Activated CD4-positive, alpha-beta T cell treated with anti-CD3 and anti-CD28 coated beads for 24 hours (primary cell): ENCODE results near the gene PLEKHA3.
A peak's percentile ranks its signal among the peaks of the same experiment; 100 is the strongest.
"Not testable (repeated sequence)": the region's sequence is repeated elsewhere in the genome, so short reads cannot be mapped to it uniquely, and the experiment has no call there.

ENCODE experiments used
- DNase-seq, 2 donors: peaks; one replicate each; pipeline ENCODE4 v3.0.0-alpha.2; 2020; ENCODE audit warnings: low read depth in 2 of 2

PLEKHA3 gene

GRCh38 chr2:178480227-178481181 is at the start of gene PLEKHA3:
Gene PLEKHA3 (plus strand): TSS chr2:178480457. CDS start chr2:178480870, 413 bp downstream.
- peak; percentile 53 to 73 for DNase-seq

- no peak for DNase-seq
Observed at GRCh38 chr2:178436662-178437061, 43.6 kb upstream of the PLEKHA3 start.

- DNase-seq = no peak
Observed at GRCh38 chr2:178441426-178441825, 38.8 kb upstream of the PLEKHA3 start.

GRCh38 chr2:178448968-178449661 is 31.1 kb upstream of the PLEKHA3 start:
- DNase-seq = no peak

- no peak for DNase-seq
Observed at GRCh38 chr2:178449700-178450523, 30.3 kb upstream of the PLEKHA3 start.

GRCh38 chr2:178450524-178450773 is 29.8 kb upstream of the PLEKHA3 start:
- peak in 1 of 2 donors; percentile 52 for DNase-seq

GRCh38 chr2:178450774-178451525 is 29.3 kb upstream of the PLEKHA3 start, which contains the start of the genes PJVK and PRKRA:
Gene PJVK (plus strand): TSS chr2:178451378. CDS start chr2:178453410, 2,032 bp downstream.
Gene PRKRA (minus strand): TSS chr2:178451175. CDS start chr2:178451030, 145 bp downstream.
- peak; percentile 92 to 93 for DNase-seq

- no peak for DNase-seq
Observed at GRCh38 chr2:178452334-178452733, 27.9 kb upstream of the PLEKHA3 start.

GRCh38 chr2:178452870-178453269 is 27.4 kb upstream of the PLEKHA3 start:
- no peak for DNase-seq

- no peak for DNase-seq
Observed at GRCh38 chr2:178455947-178456346, 24.3 kb upstream of the PLEKHA3 start.

GRCh38 chr2:178457390-178457886 is 22.8 kb upstream of the PLEKHA3 start:
- no peak for DNase-seq

- no peak for DNase-seq
Observed at GRCh38 chr2:178469219-178469849, 10.9 kb upstream of the PLEKHA3 start.

GRCh38 chr2:178471313-178471712 is 8.9 kb upstream of the PLEKHA3 start:
- not testable (repeated sequence) for DNase-seq

GRCh38 chr2:178473373-178473772 is 6.9 kb upstream of the PLEKHA3 start:
- DNase-seq = no peak

- DNase-seq = no peak
Observed at GRCh38 chr2:178473931-178474330, 6.3 kb upstream of the PLEKHA3 start.

- no peak for DNase-seq
Observed at GRCh38 chr2:178474560-178474959, 5.7 kb upstream of the PLEKHA3 start.

- DNase-seq = no peak
Observed at GRCh38 chr2:178476477-178476876, 3.8 kb upstream of the PLEKHA3 start.

GRCh38 chr2:178477443-178478129 is 2.7 kb upstream of the PLEKHA3 start:
- no peak for DNase-seq

- no peak for DNase-seq
Observed at GRCh38 chr2:178478130-178478438, 2.2 kb upstream of the PLEKHA3 start.
